OCI-M2 (cell line): ENCODE results near the gene MIPOL1.
"Not testable (repeated sequence)": the region's sequence is repeated elsewhere in the genome, so short reads cannot be mapped to it uniquely, and the experiment has no call there.

Experiments
- DNase-seq: peaks from one replicate; lab custom pipeline; 2025; ENCODE audit not compliant: unreplicated experiment; lab: John Stamatoyannopoulos, UW

The MIPOL1 gene

DNA sequence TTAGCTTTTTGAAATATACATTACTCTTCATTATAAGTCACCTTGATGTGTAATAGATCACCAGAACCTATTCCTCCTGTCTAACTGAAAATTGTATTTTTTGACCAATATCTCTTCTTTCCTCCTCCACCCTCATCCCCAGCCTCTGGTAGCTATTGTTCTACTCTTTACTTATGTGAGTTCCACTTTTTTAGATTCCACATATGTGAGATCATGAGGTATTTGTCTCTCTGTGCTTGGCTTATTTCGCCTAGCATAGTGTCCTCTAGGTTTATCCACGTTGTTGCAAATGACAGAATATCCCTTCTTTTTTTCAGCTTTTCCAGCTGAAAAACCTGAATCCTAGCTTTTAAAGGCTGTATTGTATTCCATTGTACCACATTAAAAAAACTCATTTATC is 82.1 kb downstream of the MIPOL1 start:
- no peak for DNase-seq

DNA sequence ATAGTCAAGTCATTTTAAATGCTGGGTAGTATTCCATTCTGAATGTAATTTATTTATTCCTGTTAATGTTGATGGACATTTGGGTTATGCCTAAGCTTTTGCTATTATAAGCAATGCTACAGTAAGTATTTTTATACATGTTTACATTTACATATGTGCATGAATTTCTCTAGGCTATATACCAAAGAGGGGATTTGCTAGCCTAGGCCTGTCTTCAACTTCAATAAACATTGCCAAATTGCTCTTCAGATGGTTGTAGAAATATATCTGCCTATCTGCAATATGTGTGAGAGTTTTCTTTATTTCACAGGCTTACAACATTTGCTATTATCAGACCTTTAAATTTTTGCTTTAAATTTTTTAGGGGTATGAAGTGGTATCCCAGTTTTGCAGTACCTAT is 87.0 kb downstream of the MIPOL1 start:
- DNase-seq: no peak

DNA sequence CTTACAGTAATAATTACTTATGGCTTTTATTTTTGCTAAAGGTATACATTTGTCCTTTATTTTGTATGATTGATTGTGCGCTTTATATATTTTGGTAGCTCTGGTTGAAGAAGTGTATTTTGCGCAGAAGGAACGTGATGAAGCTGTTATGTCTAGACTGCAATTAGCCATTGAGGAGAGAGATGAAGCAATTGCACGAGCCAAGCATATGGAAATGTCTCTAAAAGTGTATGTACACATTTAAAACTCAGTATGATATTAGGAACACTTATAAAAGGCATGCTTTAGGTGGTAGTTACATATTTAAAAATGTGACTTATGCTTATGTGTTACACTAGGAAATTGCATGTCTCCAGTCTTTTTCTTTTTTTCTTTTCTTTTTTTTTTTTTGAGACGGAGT is 87.5 kb downstream of the MIPOL1 start:
- DNase-seq: no peak

DNA sequence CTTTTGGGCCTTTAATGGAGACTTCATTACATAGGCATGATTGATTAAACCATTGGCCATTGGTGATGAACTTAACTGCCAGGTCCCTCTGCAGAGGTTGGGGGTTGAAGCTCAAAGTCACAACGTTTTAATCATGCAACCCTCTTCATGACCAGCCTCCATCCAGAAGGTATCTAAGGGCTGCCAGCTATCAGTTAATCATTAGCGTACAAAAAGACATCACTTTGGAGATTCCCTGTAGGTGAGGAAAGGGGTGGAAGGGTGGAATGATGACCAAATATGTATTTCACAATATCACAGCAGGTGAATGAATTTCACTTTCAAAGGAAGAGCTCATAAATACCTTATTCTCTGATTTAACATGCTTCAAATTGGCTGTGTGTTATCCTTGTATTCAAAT is 92.0 kb downstream of the MIPOL1 start:
- no peak for DNase-seq

DNA sequence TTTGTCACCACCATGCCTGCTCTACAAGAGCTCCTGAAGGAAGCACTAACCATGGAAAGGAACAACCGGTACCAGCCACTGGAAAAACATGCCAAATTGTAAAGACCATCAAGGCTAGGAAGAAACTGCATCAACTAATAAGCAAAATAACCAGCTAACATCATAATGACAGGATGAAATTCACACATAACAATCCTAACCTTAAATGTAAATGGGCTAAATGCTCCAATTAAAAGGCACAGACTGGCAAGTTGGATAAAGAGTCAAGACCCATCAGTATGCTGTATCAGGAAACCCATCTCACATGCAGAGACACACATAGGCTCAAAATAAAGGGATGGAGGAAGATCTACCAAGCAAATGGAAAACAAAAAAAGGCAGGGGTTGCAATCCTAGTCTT is 97.5 kb downstream of the MIPOL1 start:
- not testable (repeated sequence) for DNase-seq

DNA sequence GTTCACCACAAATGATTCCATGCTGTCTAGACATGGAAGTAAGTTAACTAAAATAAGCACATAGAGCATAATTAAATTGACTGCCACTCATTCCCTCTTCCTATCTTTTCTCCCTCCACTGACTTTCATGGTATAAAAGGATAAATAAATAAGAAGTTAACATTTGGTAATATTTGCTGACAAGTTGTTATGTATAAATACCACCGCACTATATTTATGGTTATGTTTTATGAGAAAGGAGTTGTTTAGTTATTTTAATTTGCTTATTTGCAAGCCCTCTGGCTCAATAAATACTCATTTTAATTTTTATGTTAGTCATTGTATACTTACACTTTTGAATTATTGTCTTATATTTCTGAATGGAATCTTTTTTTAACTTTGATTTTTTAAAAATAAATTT is 113.5 kb downstream of the MIPOL1 start:
- DNase-seq: no peak

DNA sequence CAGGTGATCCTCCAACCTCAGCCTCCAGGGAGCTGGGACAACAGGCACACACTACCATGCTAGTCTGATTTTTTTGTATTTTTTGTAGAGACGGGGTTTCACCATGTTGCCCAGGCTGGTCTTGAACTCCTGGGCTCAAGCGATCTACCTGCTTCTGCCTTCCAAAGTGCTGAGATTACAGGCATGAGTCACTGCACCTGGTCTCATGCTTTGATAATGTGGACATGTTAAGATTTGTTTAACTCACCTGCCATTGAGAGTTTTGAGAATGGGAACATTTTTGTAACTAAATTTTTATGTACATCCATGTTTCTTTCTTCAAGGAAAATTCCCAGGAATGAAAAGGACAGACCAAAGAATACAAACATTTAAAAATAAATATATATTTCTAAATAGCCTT is 121.2 kb downstream of the MIPOL1 start:
- no peak for DNase-seq

DNA sequence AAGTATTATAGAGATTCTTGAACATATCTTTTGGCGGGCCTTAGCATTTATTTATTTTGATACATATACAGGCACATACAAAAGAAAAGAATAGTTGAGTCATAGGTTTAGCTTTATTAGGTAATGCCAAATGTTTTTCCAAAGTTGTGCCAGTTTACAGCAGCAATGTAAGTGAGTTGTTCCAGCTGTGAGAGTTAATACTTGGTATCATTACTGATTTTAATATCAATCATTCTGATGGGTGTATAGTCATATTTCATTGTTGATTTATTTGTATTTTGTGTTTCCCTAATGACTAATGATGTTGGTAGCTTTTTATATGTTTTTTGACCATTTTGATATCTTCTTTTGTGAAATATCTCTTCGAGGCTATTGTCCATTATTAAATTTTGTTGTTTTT is 122.4 kb downstream of the MIPOL1 start:
- DNase-seq: no peak

DNA sequence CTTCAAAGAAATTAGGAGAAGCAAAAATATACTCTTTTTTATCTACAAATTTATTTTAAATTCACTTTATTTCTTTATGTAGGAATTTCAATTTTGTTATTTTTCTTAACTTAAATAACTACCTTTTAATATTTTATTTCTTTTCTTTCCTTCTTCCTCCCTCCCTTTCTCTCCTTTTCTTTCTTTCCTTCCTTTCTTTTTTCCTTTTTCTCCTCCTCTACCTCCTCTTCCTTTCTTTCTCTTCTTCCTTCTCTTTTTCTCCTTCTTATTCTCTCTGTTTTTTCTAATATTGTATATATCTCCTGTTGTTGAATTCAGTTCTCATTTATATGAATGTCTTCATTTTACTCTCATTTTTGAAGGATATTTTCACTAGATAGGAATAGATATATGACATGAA is 127.6 kb downstream of the MIPOL1 start:
- no peak for DNase-seq

DNA sequence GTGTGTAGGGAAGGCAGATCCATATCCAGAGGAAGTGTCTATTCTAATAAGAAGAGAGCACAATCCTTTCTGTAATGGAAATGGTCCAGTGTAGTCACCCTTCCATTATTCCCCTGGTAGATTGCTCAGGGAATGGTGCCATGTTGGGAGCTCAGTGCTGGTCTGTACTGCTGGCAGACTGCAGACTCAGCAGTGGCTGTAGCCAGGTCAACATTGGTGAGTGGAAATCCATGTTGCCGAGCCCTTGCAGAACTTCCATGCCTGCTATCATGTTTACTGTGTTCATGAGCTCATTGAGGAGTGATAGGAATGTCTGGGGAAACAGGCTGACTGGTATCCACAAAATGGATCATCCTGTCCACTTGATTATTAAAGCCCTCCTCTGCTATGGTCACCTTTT is 128.7 kb downstream of the MIPOL1 start:
- DNase-seq: no peak

DNA sequence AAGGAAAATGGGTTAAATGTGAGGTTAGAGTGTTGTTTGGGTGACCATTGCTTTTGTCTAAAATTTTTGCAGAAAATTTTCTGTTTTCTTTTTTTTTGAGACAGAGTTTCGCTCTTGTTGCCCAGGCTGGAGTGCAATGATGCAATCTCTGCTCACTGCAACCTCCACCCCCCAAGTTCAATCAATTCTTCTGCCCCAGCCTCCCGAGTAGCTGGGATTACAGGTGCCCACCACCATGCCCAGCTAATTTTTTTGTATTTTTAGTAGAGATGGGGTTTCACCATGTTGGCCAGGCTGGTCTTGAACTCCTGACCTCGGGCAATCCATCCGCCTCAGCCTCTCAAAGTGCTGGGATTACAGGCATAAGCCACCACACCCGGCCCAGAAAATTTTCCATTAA is 130.2 kb downstream of the MIPOL1 start:
- DNase-seq: not testable (repeated sequence)

DNA sequence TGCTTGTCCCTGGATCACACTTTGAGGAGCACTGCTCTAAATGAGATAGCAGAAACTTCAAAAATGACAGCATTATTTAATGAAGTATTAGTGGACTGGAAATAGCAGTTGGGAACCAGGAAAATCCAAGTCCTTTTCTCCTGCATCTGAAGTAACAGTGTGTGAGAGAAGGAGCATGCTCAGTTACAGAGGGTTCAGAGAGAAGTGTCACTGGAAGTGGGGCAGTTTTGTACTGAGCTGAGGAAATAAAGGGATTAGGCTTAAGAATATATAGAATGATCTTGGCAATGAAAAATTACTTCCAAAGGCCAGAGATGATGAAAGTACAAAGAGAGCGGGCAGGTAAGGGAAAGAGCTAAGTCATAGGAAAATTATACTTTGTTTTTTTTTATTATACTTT is 130.9 kb downstream of the MIPOL1 start:
- no peak for DNase-seq

DNA sequence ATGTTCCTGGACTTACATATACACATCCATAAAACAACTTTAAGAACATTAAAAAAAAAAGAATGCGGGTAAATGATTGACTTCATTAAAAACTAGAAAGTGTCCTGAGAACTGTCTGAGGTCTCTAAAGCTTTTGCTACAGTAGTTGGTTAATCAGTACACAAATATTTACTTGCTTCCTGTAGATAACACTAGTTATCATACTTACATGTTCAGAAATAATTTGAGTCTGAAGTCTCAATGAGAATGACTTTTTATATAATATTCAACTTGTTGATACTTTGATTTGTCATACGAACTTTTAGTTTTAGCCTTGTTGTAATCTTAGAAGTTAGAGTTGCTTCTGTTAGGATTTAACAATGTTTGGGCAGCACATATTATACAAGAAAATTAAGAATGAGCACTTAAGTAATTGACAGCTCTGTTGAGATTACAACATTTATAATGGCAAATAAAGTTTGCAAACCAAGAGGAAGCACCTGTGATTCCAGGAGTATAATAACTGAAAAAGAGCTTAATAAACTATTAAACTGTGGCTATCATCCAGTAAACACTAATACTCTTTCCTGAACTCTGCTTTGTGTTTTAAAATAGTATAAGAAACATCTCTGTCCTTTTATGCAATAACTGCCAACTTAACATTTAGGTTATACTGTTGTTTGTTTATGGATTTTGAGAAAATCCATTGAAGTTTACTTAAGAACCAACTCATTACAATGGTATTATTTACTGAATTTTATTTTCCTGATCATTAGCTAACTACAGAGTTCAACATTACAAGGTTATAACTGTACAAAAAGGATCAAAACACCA is 131.7 kb downstream of the MIPOL1 start:
- no peak for DNase-seq

DNA sequence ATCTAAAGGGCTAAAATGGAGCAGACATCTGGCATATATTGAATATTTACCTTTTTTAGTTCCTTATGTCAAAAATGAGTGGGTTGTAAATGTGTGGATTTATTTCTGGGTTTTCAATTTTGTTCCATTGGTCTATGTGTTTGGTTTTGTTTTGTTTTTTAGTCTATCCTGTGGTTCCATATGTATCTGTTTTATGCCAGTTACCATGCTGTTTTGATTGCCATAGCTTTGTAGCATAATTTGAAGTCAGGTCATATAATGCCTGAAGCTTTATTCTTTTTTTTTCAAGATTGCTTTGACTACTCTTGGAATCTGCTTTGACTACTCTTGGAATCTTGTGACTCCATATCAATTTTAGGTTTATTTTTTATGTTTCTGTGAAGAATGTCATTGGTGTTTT is 133.2 kb downstream of the MIPOL1 start:
- no peak for DNase-seq

DNA sequence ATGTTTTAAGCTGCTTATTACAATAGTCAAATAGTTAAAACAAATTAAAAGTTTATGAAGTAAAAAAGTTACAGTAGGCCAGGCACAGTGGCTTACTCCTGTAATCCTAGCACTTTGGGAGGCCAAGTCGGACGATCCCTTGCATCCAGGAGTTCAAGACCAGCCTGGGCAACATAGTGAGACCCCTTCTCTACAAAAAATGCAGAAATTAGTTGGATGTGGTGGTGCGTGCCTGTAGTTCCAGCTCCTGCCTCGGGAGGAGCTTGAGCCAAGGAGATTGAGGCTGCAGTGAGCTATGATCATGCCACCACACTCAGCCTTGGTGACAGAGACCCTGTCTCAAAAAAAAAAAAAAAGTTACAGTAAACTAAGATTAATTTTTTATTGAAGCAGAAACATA is 142.6 kb downstream of the MIPOL1 start:
- no peak for DNase-seq

DNA sequence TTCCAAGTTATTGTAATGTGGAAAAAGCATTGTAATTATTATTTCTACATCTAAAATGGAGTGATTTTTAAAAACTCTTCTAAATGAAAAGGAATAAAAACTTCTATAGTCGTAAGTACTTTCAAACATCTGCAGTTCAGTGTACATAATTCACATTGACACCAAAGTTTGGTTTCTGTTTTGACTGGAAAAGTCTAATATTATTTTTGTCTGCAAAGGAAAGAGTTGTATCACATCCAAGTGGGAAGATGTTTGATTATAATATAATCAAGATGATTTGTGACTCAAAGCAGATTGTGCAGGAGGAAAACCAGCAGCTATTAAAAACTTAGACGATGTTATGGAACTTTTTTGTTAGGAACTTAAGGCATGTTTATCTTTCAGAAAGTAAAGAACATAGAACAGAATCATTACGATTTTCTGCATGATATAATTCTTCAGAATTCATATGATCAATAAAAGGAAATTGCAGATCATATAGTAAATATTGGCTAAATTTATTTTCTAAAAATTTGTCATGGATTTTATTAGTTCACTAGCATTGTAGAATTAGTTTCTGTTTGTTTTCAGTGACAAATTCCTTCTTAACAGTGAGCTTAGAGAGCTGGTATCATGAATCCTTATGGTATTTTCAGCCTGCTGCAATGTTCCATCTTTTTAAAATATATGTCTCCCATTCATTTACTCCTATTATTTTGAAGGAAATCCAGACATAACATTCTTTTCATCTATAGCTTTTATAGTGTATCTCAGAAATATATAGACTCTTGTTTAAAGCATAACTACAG is 145.8 kb downstream of the MIPOL1 start:
- DNase-seq: no peak

DNA sequence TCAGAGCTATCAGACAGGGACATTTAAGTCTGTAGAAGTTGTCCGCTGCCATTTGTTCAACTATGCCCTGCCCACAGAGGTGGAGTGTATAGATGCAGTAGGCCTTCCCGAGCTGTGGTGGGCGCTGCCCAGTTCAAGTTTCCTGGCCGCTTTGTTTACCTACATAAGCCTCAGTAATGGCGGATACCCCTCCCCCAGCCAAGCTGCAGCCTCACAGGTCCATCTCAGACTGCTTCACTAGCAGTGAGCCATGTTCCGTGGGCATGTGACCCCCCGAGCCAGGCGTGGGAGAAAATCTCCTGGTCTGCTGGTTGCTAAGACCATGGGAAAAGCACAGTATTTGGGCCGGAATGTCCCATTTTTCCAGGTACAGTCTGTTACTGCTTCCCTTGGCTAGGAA is 165.9 kb downstream of the MIPOL1 start:
- DNase-seq: no peak

DNA sequence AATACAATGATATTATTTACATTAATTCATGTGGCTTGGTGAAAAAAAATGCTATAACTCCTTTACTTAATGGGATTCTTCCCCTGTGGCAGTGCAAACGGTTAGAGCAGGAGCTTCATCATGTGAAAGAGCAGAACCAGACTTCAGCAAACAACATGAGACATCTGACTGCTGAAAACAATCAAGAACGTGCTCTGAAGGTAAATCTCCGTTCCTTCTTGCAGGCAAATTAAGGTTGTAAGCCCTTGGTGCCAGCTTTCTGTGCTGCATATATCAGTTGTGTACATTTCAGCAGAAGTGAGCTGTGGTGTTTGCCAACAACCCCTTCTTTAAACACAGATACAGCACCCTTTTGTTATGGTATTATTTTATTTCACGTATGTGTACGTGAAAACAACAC is 171.7 kb downstream of the MIPOL1 start:
- no peak for DNase-seq

DNA sequence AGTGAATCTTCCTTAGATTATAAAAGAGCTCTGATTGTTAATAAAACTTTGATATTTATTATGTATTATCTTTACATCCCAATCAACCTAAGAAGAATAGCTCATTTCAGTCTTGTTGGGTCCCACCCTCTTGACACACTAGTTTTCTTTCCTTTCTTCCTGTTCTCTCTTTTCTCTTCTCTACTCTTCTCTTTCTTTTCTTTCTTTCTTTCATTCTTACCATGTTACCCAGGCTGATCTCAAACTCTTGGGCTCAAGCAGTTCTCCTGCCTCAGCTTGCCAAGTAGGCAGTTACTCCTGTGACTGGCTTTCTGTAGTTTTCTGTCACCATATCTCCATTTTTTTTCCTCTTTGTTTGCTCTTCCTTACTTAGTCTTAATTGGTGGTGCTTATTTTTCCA is 177.8 kb downstream of the MIPOL1 start:
- DNase-seq: no peak

DNA sequence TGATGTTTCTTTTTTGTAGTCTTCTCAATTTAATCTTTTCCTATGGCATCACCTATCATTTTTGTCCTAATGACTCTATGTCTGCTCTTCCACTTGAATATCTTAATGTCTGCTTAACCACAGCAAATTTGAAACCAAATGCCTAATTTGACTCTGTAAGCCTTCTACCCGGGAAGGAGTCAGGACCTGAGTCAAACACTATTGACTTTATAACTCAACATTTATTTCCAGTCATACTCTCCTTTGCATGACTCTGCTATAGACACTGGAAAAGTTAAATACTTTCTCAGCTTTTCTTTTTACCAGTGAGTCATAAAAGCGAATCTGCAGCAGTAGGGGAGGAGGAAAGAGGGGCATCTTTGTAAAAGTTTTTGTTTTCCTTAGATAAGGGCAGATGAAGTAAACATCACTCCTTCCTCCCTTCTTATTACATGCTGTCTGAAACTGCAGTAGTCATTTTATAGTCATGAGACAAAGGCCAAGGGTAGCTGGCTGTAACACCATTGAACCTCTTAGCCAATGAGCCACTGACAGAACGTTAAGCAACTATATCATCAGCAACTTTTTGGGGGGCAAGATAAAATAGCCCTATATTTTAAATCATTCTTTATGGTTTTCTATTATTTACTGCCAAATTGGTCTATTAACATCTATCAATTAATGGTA is 179.3 kb downstream of the MIPOL1 start:
- DNase-seq: no peak

DNA sequence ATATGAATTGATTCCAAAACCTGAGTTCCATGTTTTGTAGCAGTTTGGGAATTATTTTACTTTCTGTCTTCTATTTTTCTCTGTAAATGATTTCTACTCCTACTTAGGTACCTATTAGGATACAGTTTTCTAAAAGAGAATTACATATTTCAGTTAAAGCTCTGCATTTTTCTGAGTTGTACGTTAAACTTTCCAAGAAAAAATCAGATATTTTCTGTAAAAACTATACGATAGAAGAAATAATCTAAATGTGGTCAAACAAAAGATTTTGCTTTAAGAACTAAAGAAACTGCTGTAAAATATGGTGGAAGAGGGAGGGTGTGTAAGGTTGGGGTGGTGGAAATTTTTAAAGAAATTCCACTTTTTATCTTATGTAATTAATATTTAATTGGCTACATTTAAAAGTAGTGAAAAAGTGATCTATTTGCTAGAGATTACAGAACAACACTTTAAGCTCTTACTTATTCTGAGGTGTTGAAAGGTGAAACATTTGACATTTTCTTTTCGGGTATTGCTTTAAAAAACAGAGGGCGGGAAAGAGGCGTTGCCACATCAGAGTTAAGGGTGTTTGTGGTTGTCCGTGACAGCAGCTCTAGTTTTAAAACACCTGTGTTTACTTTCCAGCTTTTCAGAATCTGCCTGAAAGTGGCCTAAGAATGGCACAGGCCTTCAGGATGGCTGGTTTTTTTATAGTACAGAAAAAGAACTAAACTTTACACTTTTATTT is 187.3 kb downstream of the MIPOL1 start:
- DNase-seq: no peak
